Calu3 (cell line): ENCODE measurements around the gene SCIMP. TPM values are rescaled to one million over a fixed set of nuclear protein-coding genes. Genes with fewer than 3 reads are reported as not detected.

Experiments used
- BruUV-seq: library from RNA; stranded (reverse); fragments of 400-500 nt; replicated peaks from 2 replicates; lab custom pipeline; 2021; lab: Mats Ljungman, UMichigan
- CTCF ChIA-PET: fragments of 300-600 bp; sonication (Branson Sonifier 250); formaldehyde crosslinking; loops from one replicate; lab custom pipeline; 2022; ENCODE audit warnings: antibody characterized with exemption; lab: Charles Lee
- DNase-seq: peaks from one replicate; pipeline ENCODE4 v3.0.0; 2022
- H3K27ac Mint-ChIP-seq: one replicate; pipeline ENCODE4 v1.8.0; 2022; ENCODE audit warnings: mixed read lengths; ENCODE audit not compliant: unreplicated experiment
- H3K27me3 Mint-ChIP-seq: one replicate; pipeline ENCODE4 v1.8.0; 2022; ENCODE audit warnings: mixed read lengths; ENCODE audit not compliant: unreplicated experiment
- H3K36me3 Mint-ChIP-seq: one replicate; pipeline ENCODE4 v1.8.0; 2022; ENCODE audit warnings: mild to moderate bottlenecking, moderate library complexity, mixed read lengths; ENCODE audit not compliant: insufficient read depth, unreplicated experiment
- H3K4me1 Mint-ChIP-seq: one replicate; pipeline ENCODE4 v1.8.0; 2022; ENCODE audit warnings: mild to moderate bottlenecking, low read depth, mixed read lengths; ENCODE audit not compliant: unreplicated experiment
- H3K4me3 Mint-ChIP-seq: one replicate; pipeline ENCODE4 v1.8.0; 2022; ENCODE audit warnings: mild to moderate bottlenecking, low read depth, moderate library complexity, mixed read lengths; ENCODE audit not compliant: unreplicated experiment
- H3K9me3 Mint-ChIP-seq: one replicate; pipeline ENCODE4 v1.8.0; 2022; ENCODE audit warnings: low read depth, mixed read lengths; ENCODE audit not compliant: unreplicated experiment
- intact Hi-C: fragments of 100-400 bp; cut with micrococcal nuclease; formaldehyde crosslinking; loops from one replicate; pipeline ENCODE4 v1.10.0; 2022; ENCODE audit not compliant: unreplicated experiment
- total RNA-seq: library from RNA; stranded (reverse); gene quantifications from 2 replicates; pipeline ENCODE4 v1.2.3, GENCODE V29; 2022
- TF ChIP-seq, protein P1 (sequence below): fragments of 200-600 bp; IDR thresholded peaks from one replicate; pipeline ENCODE4 v1.8.0; 2022; ENCODE audit warnings: antibody characterized with exemption; ENCODE audit not compliant: unreplicated experiment

SCIMP gene
- total RNA-seq, 1 experiment from 2014 or later: not detected

DNA sequence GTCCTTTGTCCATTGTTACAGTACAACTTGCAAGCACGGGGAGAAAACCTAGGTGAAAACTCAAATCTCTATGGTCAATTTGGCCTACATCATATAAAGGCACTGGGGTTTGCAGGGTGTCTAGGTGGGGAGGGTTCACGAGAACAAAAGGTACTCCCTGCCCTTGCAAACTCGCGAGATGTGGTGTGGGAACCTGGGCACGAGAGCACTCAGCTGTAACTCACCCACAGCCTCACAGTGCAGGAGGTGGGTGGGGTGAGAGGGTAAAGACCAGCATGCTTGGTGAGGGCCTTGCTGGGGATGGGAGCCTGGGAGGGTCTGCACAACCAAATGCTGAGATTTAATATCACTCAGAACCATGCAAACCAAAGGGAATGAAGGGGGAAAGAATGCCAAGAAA, 24.6 kb downstream of the SCIMP start:
- H3K36me3 Mint-ChIP-seq: no peaks in the 10 kb centered on the region
- no TSS peak for BruUV-seq
- H3K27ac Mint-ChIP-seq: no peak overlapping the region
- TF ChIP-seq, protein P1, sequence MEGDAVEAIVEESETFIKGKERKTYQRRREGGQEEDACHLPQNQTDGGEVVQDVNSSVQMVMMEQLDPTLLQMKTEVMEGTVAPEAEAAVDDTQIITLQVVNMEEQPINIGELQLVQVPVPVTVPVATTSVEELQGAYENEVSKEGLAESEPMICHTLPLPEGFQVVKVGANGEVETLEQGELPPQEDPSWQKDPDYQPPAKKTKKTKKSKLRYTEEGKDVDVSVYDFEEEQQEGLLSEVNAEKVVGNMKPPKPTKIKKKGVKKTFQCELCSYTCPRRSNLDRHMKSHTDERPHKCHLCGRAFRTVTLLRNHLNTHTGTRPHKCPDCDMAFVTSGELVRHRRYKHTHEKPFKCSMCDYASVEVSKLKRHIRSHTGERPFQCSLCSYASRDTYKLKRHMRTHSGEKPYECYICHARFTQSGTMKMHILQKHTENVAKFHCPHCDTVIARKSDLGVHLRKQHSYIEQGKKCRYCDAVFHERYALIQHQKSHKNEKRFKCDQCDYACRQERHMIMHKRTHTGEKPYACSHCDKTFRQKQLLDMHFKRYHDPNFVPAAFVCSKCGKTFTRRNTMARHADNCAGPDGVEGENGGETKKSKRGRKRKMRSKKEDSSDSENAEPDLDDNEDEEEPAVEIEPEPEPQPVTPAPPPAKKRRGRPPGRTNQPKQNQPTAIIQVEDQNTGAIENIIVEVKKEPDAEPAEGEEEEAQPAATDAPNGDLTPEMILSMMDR: no peak
- DNase-seq: no peak
- H3K4me1 Mint-ChIP-seq: no peaks in the 10 kb centered on the region
- CTCF ChIA-PET: no interaction called here
- peaks cover 2% of the 10 kb centered on the region for H3K9me3 Mint-ChIP-seq
- intact Hi-C loops: no loop called here
- no peak overlapping the region for H3K4me3 Mint-ChIP-seq
- no peaks in the 10 kb centered on the region for H3K27me3 Mint-ChIP-seq

DNA sequence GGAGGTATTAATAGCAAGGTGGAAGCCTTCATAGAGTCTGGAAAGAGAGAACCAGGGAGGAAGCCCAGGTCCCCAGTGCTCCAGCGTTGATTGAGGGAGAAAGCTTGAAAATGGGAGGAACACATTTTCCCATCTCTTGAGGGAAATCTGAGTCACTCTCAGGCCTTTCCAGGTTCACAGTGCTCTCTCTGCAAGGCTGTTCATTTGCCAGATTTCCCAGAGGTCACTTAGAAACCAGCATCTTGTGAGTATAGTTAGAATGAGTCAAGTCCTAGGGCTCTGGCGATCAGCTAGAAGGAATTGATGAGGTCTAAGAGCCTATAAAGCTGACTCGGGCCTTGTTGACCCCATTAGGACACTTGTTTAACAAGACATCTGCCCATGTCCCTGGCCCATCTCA, 25.3 kb downstream of the SCIMP start:
- no TSS peak for BruUV-seq
- no peak overlapping the region for H3K27ac Mint-ChIP-seq
- CTCF ChIA-PET: no interaction called here

DNA sequence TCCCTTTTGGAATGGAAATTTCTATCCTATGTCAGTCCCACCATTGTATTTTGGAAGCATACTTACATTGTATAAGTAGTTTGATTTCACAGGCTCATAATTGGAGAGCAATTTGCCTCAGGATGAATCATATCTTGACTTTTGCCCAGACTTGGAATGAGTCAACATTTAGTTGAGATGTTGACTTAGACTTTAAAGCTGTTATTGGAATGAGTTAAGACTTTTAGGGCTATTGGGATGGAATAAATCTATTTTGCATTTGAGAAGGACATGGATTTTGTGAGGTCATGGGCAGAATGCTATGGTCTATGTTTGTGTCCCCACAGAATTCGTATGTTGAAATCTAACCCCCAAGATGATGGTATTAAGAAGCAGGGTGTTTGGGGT, 30.8 kb downstream of the SCIMP start:
- intact Hi-C loops: no loop called here
- Mint-ChIP-seq H3K36me3 (no peaks in the 10 kb centered on the region), H3K27ac (no peak overlapping the region), H3K27me3 (no peaks in the 10 kb centered on the region), H3K9me3 (peaks cover 8% of the 10 kb centered on the region), H3K4me3 (no peak overlapping the region), H3K4me1 (no peaks in the 10 kb centered on the region)
- no TSS peak for BruUV-seq
- no peak for DNase-seq
- CTCF ChIA-PET: no interaction called here
- TF ChIP-seq, protein P1: no peak

More for the DNA sequence above, 25.3 kb downstream of the SCIMP start:
- intact Hi-C loops: no loop called here
- TF ChIP-seq, protein P1: no peak
- Mint-ChIP-seq H3K4me3 (no peak overlapping the region), H3K36me3 (no peaks in the 10 kb centered on the region), H3K4me1 (no peaks in the 10 kb centered on the region), H3K9me3 (peaks cover 2% of the 10 kb centered on the region), H3K27me3 (no peaks in the 10 kb centered on the region)
- DNase-seq: no peak

DNA sequence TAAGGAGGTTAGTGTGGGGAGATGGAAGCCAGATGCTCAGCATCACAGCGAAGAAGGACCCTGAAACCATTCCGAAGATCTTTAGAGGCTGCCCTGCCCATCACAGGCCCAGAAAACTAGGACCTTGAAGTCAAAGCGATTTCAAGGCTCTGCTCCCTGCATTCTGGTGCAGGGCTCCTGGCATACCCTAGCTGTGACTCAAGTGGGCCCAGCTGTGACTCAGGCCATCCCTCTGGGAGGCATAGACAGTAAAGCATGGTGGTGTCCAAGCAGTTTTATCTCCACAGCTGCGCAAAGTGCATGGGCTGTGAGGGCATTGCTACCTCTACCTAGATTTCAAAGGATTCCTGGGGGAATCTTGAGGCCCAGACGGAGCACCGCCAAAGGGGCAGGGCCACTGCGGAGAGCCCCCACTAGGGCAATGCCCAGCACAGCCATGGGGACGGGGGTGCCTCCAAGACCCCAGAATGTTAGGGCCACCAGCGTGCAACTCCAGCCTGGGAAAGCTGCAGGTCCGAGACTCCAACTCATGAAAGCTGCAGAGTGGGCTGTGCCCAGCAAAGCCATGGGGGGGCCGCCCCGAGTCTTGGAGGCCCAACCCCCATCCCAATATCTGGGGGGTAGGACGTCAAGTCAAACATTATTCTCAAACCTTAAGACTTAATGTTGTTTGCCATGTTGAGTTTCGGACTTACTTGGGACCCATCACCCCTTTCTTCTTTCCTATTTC, 31.3 kb downstream of the SCIMP start:
- Mint-ChIP-seq H3K27ac (no peak overlapping the region), H3K36me3 (no peaks in the 10 kb centered on the region), H3K4me3 (no peak overlapping the region), H3K27me3 (no peaks in the 10 kb centered on the region), H3K4me1 (no peaks in the 10 kb centered on the region), H3K9me3 (peaks cover 6% of the 10 kb centered on the region)
- intact Hi-C loops: no loop called here
- TF ChIP-seq, protein P1: no peak
- CTCF ChIA-PET: no interaction called here
- BruUV-seq: no TSS peak
- DNase-seq: no peak
